Daoy (cell line): Measurements from ENCODE around the gene AEBP2. TPM values are rescaled to one million over a fixed set of nuclear protein-coding genes. Genes with fewer than 3 reads are reported as not detected.
"Not testable (repeated sequence)": the region's sequence is repeated elsewhere in the genome, so short reads cannot be mapped to it uniquely, and the experiment has no call there.

ENCODE experiments used
- DNase-seq: peaks from one replicate; pipeline ENCODE4 v3.0.0-alpha.2; 2015; ENCODE audit warnings: low read depth
- total RNA-seq: library from RNA; depleted of rRNA; stranded (reverse); fragments of >200 nt; shearing (Covaris generic); gene quantifications from 2 replicates; pipeline ENCODE4 v1.2.3, GENCODE V29; 2014

AEBP2 gene
- total RNA-seq, 1 experiment from 2014 or later = 7.1 TPM

- DNase-seq = not testable (repeated sequence)
These were observed 113.3 kb downstream of the AEBP2 start for GRCh38 chr12:19552441-19553097.

- DNase-seq = no peak
These were observed 113.9 kb downstream of the AEBP2 start for GRCh38 chr12:19553175-19553574.

GRCh38 chr12:19561411-19561961 lies 122.2 kb downstream of the AEBP2 start:
- DNase-seq = no peak
